ENCODE measurements around the gene TET3.

The TET3 gene

GRCh38 chr2:73963385-73964120, 21.2 kb upstream of the TET3 start:
- no peak for TF ChIP-seq CTCF (IDR thresholded peaks at IDR 0.05; ENCODE audit: borderline replicate concordance, control extremely low read depth, extremely low read depth, insufficient read depth, missing control alignments)
- in situ Hi-C loops (cut with MboI; ENCODE audit: low sequenced_read_pairs, unreplicated experiment) = no loop called here
- DNase-seq (ENCODE audit: low spot score) = peak; percentile 65

DNA sequence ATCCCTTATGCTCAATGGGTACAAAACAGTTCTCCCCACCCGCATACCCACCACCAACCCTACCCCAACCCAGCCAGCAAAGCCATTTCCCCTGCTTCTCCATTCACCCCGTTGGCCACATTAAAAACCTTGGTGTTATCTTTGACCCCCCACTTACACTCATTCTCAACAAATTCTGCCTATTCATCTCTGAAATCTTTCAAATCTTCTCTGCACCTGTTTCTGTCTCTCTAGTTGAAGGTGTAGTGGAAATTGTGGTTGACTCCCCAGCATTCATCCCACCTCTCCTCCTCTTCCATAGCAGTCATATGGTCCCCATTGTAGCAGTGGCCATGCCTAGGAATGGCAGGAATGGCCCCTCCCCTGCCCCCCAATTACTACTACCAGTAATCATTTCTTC, 20.5 kb upstream of the TET3 start:
- in situ Hi-C loops (cut with MboI; ENCODE audit: low sequenced_read_pairs, unreplicated experiment) = no loop called here
- no peak for TF ChIP-seq CTCF (IDR thresholded peaks at IDR 0.05; ENCODE audit: borderline replicate concordance, control extremely low read depth, extremely low read depth, insufficient read depth, missing control alignments)
- DNase-seq (ENCODE audit: low spot score) = no peak

- no peak for DNase-seq (ENCODE audit: low spot score)
- TF ChIP-seq CTCF (IDR thresholded peaks at IDR 0.05; ENCODE audit: borderline replicate concordance, control extremely low read depth, extremely low read depth, insufficient read depth, missing control alignments) = no peak
- in situ Hi-C loops (cut with MboI; ENCODE audit: low sequenced_read_pairs, unreplicated experiment) = no loop called here
Observed at GRCh38 chr2:73965053-73965452, 19.7 kb upstream of the TET3 start.

GRCh38 chr2:73968357-73968937, 16.3 kb upstream of the TET3 start:
- in situ Hi-C loops (cut with MboI; ENCODE audit: low sequenced_read_pairs, unreplicated experiment) = no loop called here
- TF ChIP-seq CTCF (IDR thresholded peaks at IDR 0.05; ENCODE audit: borderline replicate concordance, control extremely low read depth, extremely low read depth, insufficient read depth, missing control alignments) = no peak
- no peak for DNase-seq (ENCODE audit: low spot score)

GRCh38 chr2:73969356-73969755, 15.4 kb upstream of the TET3 start:
- DNase-seq (ENCODE audit: low spot score) = no peak
- in situ Hi-C loops (cut with MboI; ENCODE audit: low sequenced_read_pairs, unreplicated experiment) = no loop called here
- TF ChIP-seq CTCF (IDR thresholded peaks at IDR 0.05; ENCODE audit: borderline replicate concordance, control extremely low read depth, extremely low read depth, insufficient read depth, missing control alignments) = no peak

GRCh38 chr2:73970141-73970803, 14.4 kb upstream of the TET3 start:
- DNase-seq (ENCODE audit: low spot score) = no peak
- in situ Hi-C loops (cut with MboI; ENCODE audit: low sequenced_read_pairs, unreplicated experiment) = no loop called here
- TF ChIP-seq CTCF (IDR thresholded peaks at IDR 0.05; ENCODE audit: borderline replicate concordance, control extremely low read depth, extremely low read depth, insufficient read depth, missing control alignments) = no peak

All from GM13976 (cell line).